Gastrocnemius medialis (tissue), 4 donors: ENCODE data around the gene ZRANB3.

Experiments used
- POLR2A ChIP-seq, 2 donors: fragments of 450-650 bp; IDR thresholded peaks; one replicate each; pipeline ENCODE4 v1.6.1; 2017; ENCODE audit warnings: antibody characterized with exemption in 2 of 2, mild to moderate bottlenecking in 2 of 2, moderate library complexity in 2 of 2
- TF ChIP-seq, protein P1 (sequence below), 5 experiments: fragments of 450-650 bp in 3 of 5; fragments of 200-600 bp in 2 of 5; sonication (generic) in 2 of 5; IDR thresholded peaks in 4 of 5; conservative IDR thresholded peaks in 1 of 5; 1 replicate in 4 of 5; 2 replicates in 1 of 5; pipeline ENCODE4 v1.5.1; 2016 to 2019; ENCODE audit warnings: antibody characterized with exemption in 5 of 5, mild to moderate bottlenecking in 3 of 5, moderate library complexity in 3 of 5

DNA sequence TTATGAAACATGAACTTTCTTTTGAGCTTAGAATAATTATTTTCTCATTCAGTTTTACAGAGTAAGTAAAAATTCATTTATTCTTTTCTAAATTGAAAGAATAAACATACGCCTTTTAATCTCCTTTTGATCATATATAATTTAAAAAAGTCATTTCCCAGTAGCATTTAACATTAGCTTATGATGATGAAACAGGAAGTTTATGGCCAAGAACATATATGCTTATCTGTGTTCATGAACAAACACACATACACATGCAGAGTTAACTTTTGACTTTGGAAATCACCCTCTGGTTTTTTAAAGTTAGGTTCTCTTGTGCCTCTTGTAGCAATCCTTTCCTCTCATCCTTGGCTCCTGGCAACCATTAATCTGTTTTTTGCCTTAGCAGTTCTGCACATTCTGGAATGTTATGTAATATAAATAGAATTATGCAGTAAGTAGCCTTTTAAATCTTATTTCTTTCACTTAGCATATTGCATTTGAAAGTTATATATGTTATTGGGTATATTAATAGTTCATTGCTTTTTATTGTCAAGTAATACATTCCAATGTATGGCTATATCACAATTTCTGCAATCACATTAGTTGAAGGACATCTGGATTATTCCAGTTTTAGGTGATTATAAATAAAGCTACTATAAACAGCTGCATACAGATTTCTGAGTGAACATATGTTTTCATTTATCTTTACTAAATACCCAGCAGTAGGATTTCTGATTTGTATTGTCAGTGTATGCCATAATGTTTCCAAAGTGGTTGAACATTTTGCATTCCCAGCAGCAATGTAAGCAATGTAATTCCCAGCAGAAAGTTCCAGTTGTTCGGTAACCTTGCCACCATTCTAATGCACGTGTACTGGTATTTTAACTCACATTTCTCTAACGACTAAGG lies 210.3 kb downstream of the ZRANB3 start:
- TF ChIP-seq, protein P1, sequence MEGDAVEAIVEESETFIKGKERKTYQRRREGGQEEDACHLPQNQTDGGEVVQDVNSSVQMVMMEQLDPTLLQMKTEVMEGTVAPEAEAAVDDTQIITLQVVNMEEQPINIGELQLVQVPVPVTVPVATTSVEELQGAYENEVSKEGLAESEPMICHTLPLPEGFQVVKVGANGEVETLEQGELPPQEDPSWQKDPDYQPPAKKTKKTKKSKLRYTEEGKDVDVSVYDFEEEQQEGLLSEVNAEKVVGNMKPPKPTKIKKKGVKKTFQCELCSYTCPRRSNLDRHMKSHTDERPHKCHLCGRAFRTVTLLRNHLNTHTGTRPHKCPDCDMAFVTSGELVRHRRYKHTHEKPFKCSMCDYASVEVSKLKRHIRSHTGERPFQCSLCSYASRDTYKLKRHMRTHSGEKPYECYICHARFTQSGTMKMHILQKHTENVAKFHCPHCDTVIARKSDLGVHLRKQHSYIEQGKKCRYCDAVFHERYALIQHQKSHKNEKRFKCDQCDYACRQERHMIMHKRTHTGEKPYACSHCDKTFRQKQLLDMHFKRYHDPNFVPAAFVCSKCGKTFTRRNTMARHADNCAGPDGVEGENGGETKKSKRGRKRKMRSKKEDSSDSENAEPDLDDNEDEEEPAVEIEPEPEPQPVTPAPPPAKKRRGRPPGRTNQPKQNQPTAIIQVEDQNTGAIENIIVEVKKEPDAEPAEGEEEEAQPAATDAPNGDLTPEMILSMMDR (IDR thresholded peaks at IDR 0.05 in 4 of 5, conservative IDR thresholded peaks at IDR 0.05 in 1 of 5): no peak
- TF ChIP-seq POLR2A (IDR thresholded peaks at IDR 0.05): no peak
